Measurements from ENCODE around the gene PLEKHA7. TPM values are rescaled to one million over a fixed set of nuclear protein-coding genes. Genes with fewer than 3 reads are reported as not detected.
A peak's percentile ranks its signal among the peaks of the same experiment; 100 is the strongest.

The PLEKHA7 gene
- total and polyA plus RNA-seq, 2 of the 8 experiments (the other 6 are each of a cell fraction or from before 2014, with no cell fraction given): 11.4 to 25.6 TPM

- Histone ChIP-seq H2BK20ac (ENCODE audit: low read length) (no peak overlapping the region), H3K4me3 (ENCODE audit: extremely low read depth in 1 of 4, insufficient read depth in 2 of 4, low read depth in 3 of 4, low read length in 4 of 4) (peak overlapping the region in 1 of 4 experiments; percentile 8; a peak in 1 of 8 replicates), H3K9me3 (ENCODE audit: insufficient read depth in 2 of 2, low read depth in 1 of 2, low read length in 1 of 2) (no peaks in the 10 kb centered on the region), H4K91ac (replicated peaks; ENCODE audit: insufficient read length, low read length) (no peak overlapping the region), H2BK15ac (ENCODE audit: low read length) (no peak overlapping the region), H2BK5ac (ENCODE audit: low read depth, low read length) (no peak overlapping the region), H3K9ac (replicated peaks in 1 of 4; ENCODE audit: extremely low read depth in 1 of 4, low read depth in 3 of 4, low read length in 3 of 4) (no peak overlapping the region), H3K56ac (replicated peaks; ENCODE audit: insufficient read length, low read depth, low read length) (no peak overlapping the region), H4K20me1 (replicated peaks in 1 of 2; ENCODE audit: control insufficient read depth in 1 of 2, insufficient read depth in 2 of 2, low read length in 2 of 2) (peaks cover 0 to 5% of the 10 kb centered on the region in 2 experiments), H3K23ac (ENCODE audit: insufficient read length) (no peak overlapping the region), H2AK5ac (ENCODE audit: low read depth, low read length) (no peak overlapping the region), H3K79me2 (ENCODE audit: control insufficient read depth in 1 of 2, insufficient read depth in 2 of 2, low read length in 2 of 2) (peaks cover 0 to 29% of the 10 kb centered on the region in 2 experiments; a peak in 2 of 4 replicates), H3K4ac (replicated peaks; ENCODE audit: insufficient read length, low read depth, low read length) (no peak overlapping the region), H4K8ac (ENCODE audit: extremely low read depth, insufficient read depth, low read length) (no peak overlapping the region), H3K79me1 (ENCODE audit: low read depth, low read length) (peaks cover 12% of the 10 kb centered on the region), H3K4me2 (ENCODE audit: insufficient read depth in 1 of 2, low read depth in 2 of 2, low read length in 2 of 2) (peak overlapping the region; percentile 0 to 9; a peak in 2 of 4 replicates), H3K18ac (ENCODE audit: extremely low read depth, low read length) (no peak overlapping the region), H3K27me3 (replicated peaks in 1 of 4; ENCODE audit: control insufficient read depth in 3 of 4, extremely low read depth in 1 of 4, insufficient read depth in 3 of 4, low read length in 3 of 4) (no peaks in the 10 kb centered on the region), H2BK12ac (ENCODE audit: low read depth, low read length) (no peak overlapping the region), H2AFZ (ENCODE audit: low read length) (no peak overlapping the region), H4K5ac (ENCODE audit: insufficient read length, low read depth, low read length) (no peak overlapping the region), H3K27ac (ENCODE audit: low read depth, low read length) (no peak overlapping the region), H3K4me1 (replicated peaks in 1 of 4; ENCODE audit: control insufficient read depth in 3 of 4, insufficient read depth in 4 of 4, low read length in 3 of 4) (peaks cover 4 to 32% (median 18%) of the 10 kb centered on the region in 4 experiments), H2BK120ac (replicated peaks; ENCODE audit: low read depth, low read length) (no peak overlapping the region), H3K23me2 (ENCODE audit: low read depth, low read length) (no peaks in the 10 kb centered on the region), H3K36me3 (ENCODE audit: control insufficient read depth in 2 of 4, insufficient read depth in 4 of 4, low read length in 3 of 4) (no peaks in the 10 kb centered on the region), H3K14ac (ENCODE audit: insufficient read length) (no peak overlapping the region)
- WGBS, 2 experiments (ENCODE audit: extremely low coverage in 1 of 2, insufficient coverage in 1 of 2, insufficient read length in 1 of 2, insufficient replicate concordance in 2 of 2, low coverage in 1 of 2, low lambda C conversion rate in 2 of 2, missing lambda C conversion rate in 1 of 2): 50% methylated on average over 2 of the region's 2 CpGs; no CpG with 5 or more reads in 1 of the 2 experiments
- POLR2A ChIA-PET (ENCODE audit: partially characterized antibody): interaction anchor here (0.9 to 1.5 kb wide), 2 partner anchors 11 to 100 kb away, joined by 3 to 5 read pairs; partner anchors contain the start of gene RPS13
- TF ChIP-seq SAP30 (IDR thresholded peaks at IDR 0.05; ENCODE audit: insufficient read depth, insufficient replicate concordance, low read length) (no peak), TAF7 (optimal IDR thresholded peaks at IDR 0.05; ENCODE audit: borderline replicate concordance, low read depth, low read length) (no peak), KDM1A (IDR thresholded peaks at IDR 0.05; ENCODE audit: borderline replicate concordance, low read length) (0 out of 2 replicates have a peak, but pooled peaks have one; percentile 0), SP1 (IDR thresholded peaks at IDR 0.05; ENCODE audit: low read depth, low read length) (no peak), RXRA (IDR thresholded peaks at IDR 0.05; ENCODE audit: insufficient read depth, low read depth, low read length) (no peak), ATF3 (IDR thresholded peaks at IDR 0.05; ENCODE audit: insufficient read depth, low read depth, low read length) (no peak)
- TF ChIP-seq, protein P1, sequence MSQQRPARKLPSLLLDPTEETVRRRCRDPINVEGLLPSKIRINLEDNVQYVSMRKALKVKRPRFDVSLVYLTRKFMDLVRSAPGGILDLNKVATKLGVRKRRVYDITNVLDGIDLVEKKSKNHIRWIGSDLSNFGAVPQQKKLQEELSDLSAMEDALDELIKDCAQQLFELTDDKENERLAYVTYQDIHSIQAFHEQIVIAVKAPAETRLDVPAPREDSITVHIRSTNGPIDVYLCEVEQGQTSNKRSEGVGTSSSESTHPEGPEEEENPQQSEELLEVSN (IDR thresholded peaks at IDR 0.05): no peak
- CTCF ChIA-PET (ENCODE audit: partially characterized antibody): interaction anchor here (1.0 to 1.8 kb wide), 4 partner anchors 17 to 85 kb away, joined by 3 to 5 read pairs (median 4); partner anchors contain the start of gene PLEKHA7
- no peak for FAIRE-seq
- no peak for DNase-seq (ENCODE audit: low read depth in 1 of 2, low spot score in 2 of 2)
Observed at GRCh38 chr11:16977994-16978315, 36.3 kb downstream of the PLEKHA7 start.
